ENCODE data around the gene TRIM29.

GRCh38 chr11:120088056-120088455 lies 49.9 kb downstream of the TRIM29 start:
- no peak for TF ChIP-seq CTCF (conservative IDR thresholded peaks at IDR 0.05; ENCODE audit: low read depth, low read length)
- no peak for TF ChIP-seq EZH2 (IDR thresholded peaks at IDR 0.05; ENCODE audit: low read length, unreplicated experiment)

Data from PC-3 (cell line).